Adrenal gland (tissue), 5 donors: ENCODE measurements around the gene DMD.
"Not testable (repeated sequence)": the region's sequence is repeated elsewhere in the genome, so short reads cannot be mapped to it uniquely, and the experiment has no call there.

Source experiments
- CTCF ChIP-seq, 6 experiments: fragments of 450-650 bp in 4 of 6; fragments of 200-600 bp in 2 of 6; sonication (generic) in 1 of 6; IDR thresholded peaks; 1 replicate in 5 of 6; 2 replicates in 1 of 6; pipeline versions ENCODE4 v1.5.1 to v1.8.0; 2016 to 2021; ENCODE audit warnings: antibody characterized with exemption in 6 of 6, mild to moderate bottlenecking in 2 of 6, moderate library complexity in 1 of 6
- POLR2A ChIP-seq, 2 donors: fragments of 450-650 bp; IDR thresholded peaks; one replicate each; pipeline ENCODE4 v1.6.1; 2017; ENCODE audit warnings: antibody characterized with exemption in 2 of 2, mild to moderate bottlenecking in 2 of 2, moderate library complexity in 1 of 2
- donor health status: DM: no; HTN: no; CAD: no.

- TF ChIP-seq CTCF, POLR2A (IDR thresholded peaks at IDR 0.05): not testable (repeated sequence)
Observed at GRCh38 chrX:33073660-33074059, 137.7 kb downstream of the DMD start.
